Retinal pigment epithelial cell (primary cell): ENCODE measurements around the gene POLR1B.
"Not testable (repeated sequence)": the region's sequence is repeated elsewhere in the genome, so short reads cannot be mapped to it uniquely, and the experiment has no call there.

Experiments used
- DNase-seq: peaks from one replicate; pipeline ENCODE4 v3.0.0-alpha.2; 2010; ENCODE audit warnings: low read depth
- H3K4me3 ChIP-seq: 2 replicates; pipeline ENCODE4 v1.5.1; 2011; ENCODE audit warnings: mild to moderate bottlenecking, low read length, control low read depth, moderate library complexity
- TF ChIP-seq, protein P1 (sequence below): conservative IDR thresholded peaks from 2 replicates; pipeline ENCODE4 v1.5.1; 2011; ENCODE audit warnings: low read depth, low read length, control low read depth, inconsistent platforms

Gene POLR1B

DNA sequence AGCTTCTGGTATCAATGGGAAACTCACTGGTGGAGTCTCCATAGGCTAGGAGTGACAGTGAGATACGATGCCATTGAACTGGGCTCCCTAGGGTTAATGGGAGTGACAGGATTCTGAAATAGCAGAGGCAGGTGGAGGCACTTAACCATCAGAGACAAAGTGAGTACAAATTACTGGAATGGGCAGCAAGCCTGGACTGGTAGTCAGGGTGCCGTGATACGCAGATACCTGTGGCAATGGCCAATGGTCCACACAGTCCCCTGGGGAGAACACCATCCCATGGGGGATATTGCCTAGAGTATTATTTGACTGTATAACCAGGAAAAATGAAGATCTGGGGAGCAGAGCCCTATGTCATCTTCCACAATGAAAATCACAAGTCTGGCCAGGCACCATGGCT is 59.5 kb downstream of the POLR1B start:
- no peak overlapping the region for H3K4me3 ChIP-seq
- TF ChIP-seq, protein P1, sequence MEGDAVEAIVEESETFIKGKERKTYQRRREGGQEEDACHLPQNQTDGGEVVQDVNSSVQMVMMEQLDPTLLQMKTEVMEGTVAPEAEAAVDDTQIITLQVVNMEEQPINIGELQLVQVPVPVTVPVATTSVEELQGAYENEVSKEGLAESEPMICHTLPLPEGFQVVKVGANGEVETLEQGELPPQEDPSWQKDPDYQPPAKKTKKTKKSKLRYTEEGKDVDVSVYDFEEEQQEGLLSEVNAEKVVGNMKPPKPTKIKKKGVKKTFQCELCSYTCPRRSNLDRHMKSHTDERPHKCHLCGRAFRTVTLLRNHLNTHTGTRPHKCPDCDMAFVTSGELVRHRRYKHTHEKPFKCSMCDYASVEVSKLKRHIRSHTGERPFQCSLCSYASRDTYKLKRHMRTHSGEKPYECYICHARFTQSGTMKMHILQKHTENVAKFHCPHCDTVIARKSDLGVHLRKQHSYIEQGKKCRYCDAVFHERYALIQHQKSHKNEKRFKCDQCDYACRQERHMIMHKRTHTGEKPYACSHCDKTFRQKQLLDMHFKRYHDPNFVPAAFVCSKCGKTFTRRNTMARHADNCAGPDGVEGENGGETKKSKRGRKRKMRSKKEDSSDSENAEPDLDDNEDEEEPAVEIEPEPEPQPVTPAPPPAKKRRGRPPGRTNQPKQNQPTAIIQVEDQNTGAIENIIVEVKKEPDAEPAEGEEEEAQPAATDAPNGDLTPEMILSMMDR: no peak
- no peak for DNase-seq

DNA sequence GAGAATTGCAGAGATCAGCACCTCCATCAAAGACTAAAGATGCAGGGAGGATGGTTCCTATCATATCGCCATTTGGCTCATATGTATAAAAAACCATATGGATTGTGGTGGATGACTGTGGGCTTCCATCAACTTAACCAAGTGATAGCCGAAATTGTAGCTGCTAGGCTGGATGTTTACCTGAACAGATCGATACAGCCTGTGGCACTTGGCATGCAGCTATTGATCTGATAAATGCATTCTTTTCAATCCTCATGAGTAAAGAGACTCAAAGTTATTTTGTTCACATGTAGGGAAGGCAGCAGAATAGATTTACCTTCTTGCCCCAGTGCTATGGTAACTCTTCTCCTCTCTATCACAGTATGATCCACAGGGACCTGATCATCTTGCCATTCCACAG is 60.7 kb downstream of the POLR1B start:
- DNase-seq: no peak
- no peak overlapping the region for H3K4me3 ChIP-seq
- TF ChIP-seq, protein P1: no peak

DNA sequence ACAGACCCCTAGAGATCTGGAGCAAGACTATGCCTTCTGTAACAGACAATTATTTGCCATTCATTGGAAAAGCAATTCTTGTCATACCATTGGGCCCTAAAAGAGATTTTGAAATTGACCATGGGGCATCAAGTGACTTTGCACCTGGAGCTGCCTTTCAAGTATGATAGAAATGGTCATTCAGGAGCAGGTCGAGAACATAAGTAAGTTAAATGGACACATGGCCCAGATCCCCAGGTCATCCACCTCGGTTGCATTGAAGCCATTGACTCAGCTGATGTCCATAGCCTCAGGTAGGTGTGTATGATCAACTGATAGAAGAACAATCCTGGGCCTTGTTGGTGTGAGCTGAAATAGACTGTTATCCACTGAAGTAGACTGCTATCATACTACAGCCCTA is 61.5 kb downstream of the POLR1B start:
- no peak for DNase-seq
- no peak overlapping the region for H3K4me3 ChIP-seq
- TF ChIP-seq, protein P1: no peak

DNA sequence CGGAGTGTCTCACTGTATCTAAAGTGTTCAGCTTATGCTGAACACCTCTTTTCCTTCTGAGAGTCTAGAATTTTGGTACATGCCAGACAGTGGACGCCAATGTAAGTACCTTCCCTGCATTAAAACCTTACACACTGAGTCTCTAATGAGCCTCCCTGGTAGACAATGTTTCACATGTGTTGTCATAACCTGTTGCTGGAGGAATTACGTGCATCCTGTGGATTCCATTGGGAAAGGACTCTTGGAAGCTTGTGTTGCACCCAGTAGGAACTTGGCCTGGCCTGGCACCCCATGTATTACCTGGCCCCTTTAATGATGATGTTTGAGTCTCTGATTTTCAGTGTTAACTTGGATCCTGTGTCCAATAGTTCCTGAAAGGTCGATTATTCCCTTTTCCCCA is 62.7 kb downstream of the POLR1B start:
- H3K4me3 ChIP-seq: no peak overlapping the region
- DNase-seq: no peak
- TF ChIP-seq, protein P1: no peak

DNA sequence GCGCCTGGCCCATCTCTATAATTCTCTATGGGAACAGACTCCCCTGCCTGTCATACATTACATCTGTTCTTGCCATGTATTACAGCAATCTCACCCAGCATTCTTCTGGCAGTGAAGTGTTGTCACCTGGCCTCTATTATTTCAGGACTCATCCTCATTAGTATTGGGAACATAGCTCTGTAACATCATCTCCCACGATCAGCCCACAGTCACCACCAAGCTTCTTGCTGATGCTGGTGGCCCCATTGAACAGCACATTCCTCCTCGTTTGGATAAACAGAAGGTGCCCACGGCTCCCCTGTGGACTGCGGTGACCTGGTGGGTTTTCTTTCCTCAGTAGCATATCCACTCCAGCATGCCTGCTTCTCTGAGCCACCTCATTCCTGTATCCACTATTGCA is 63.7 kb downstream of the POLR1B start:
- DNase-seq: no peak
- TF ChIP-seq, protein P1: no peak
- no peak overlapping the region for H3K4me3 ChIP-seq

DNA sequence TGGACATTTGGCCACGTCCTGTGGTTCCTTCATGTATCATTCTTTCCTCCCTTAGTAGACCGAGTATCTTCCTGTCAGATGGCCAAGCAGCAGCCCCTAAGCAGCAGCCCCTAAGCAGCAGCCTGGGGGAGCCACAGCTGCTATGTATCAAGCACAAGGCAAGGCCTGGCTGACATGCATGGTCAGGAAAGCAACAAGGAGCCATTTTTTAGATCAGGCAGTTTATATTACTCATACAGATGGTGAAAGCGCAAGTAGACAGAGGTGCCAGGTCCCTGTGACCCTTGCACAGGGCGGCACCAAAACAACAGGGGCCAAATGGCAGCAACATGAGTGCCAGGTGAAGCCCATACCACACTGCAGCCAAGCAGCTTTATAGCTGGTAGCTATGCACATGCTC is 64.3 kb downstream of the POLR1B start:
- no peak for DNase-seq
- TF ChIP-seq, protein P1: no peak
- H3K4me3 ChIP-seq: no peak overlapping the region

DNA sequence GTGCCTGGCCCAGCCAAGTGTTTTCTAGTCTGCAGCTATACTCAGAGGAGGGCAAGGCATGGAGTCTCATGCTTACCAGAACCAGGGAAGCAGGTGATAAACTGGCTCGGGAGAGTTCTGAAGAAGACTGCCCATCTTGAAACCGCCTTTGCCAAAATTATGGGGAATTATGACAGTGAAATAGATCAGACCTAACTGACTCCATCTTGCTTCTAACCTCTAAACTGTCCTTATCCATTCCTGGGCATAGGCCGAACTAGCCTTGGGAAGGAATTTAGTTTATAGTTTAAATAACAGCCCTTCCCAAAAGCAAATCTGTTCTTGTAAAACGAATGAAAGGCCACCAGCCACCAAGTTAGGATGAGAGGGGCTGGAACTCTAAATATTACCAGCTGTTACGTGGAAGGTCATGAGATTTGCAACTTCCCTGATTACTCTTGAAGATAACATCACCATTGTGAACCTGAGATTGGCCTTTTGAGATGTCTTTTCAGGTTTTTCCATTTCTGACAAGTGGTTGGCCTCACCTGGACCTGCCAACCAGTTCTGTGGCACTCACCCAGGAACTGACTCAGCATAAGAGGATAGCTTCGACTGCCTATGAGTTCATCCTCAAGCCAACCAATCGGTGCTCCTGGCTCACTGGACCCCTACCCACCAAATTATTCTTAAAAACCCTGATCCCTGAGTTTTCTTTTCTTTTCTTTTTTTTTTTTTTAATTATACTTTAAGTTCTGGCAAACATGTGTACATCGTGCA is 65.6 kb downstream of the POLR1B start:
- H3K4me3 ChIP-seq: no peak overlapping the region
- DNase-seq: no peak
- TF ChIP-seq, protein P1: no peak

DNA sequence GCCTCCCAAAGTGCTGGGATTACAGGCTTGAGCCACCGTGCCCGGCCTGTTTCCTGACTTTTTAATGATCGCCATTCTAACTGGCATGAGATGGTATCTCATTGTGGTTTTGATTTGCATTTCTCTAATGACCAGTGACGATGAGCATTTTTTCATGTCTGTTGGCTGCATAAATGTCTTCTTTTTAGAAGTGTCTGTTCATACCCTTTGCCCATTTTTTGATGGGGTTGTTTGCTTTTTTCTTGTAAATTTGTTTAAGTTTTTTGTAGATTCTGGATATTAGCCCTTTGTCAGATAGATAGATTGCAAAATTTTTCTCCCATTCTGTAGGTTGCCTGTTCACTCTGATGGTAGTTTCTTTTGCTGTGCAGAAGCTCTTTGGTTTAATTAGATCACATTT is 67.1 kb downstream of the POLR1B start:
- not testable (repeated sequence) for H3K4me3 ChIP-seq, DNase-seq

DNA sequence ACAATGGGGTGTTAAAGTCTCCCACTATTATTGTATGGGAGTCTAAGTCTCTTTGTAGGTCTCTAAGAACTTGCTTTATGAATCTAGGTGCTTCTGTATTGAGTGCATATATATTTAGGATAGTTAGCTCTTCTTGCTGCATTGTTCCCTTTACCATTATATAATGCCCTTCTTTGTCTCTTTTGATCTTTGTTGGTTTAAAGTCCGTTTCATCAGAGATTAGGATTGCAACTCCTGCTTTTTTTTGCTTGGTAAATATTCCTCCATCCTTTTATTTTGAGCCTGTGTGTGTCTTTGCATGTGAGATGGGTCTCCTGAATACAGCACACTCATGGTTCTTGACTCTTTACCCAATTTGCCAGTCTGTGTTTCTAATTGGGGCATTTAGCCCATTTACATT is 70.0 kb downstream of the POLR1B start:
- H3K4me3 ChIP-seq, DNase-seq: not testable (repeated sequence)
